GM12878 (cell line): Measurements from ENCODE around the gene ITCH. TPM values are rescaled to one million over a fixed set of nuclear protein-coding genes. Genes with fewer than 3 reads are reported as not detected.

Experiments used
- ATAC-seq: fragments of 200-7000 bp; cut with Tn5 transposase; 3 replicates; pipeline ENCODE4 v1.9.1; 2020; ENCODE audit warnings: mild to moderate bottlenecking, moderate library complexity
- BruUV-seq: library from RNA; stranded (reverse); fragments of 400-500 nt; replicated peaks from 2 replicates; lab custom pipeline; 2021; lab: Mats Ljungman, UMichigan
- CTCF ChIA-PET: fragments of 300-600 bp; sonication (Branson Sonifier 250); formaldehyde crosslinking; extraction: SDS; loops from one replicate; lab custom pipeline; 2021; ENCODE audit warnings: inconsistent platforms; lab: Yijun Ruan, JAX
- POLR2A ChIA-PET: fragments of 350-600 bp; formaldehyde crosslinking; extraction: SDS; loops from one replicate; lab custom pipeline; 2021; ENCODE audit warnings: inconsistent platforms; lab: Charles Lee
- RAD21 ChIA-PET: fragments of 300-600 bp; sonication (Branson Sonifier 250); formaldehyde crosslinking; loops from one replicate; lab custom pipeline; 2023; ENCODE audit warnings: antibody characterized with exemption; ENCODE audit not compliant: unreplicated experiment; lab: Charles Lee
- SMC1A ChIA-PET: fragments of 300-600 bp; sonication (Branson Sonifier 250); formaldehyde crosslinking; loops from one replicate; lab custom pipeline; 2023; ENCODE audit not compliant: unreplicated experiment, uncharacterized antibody; lab: Charles Lee
- DNase-seq: peaks from one replicate; pipeline ENCODE4 v3.0.0-alpha.2; 2011; ENCODE audit warnings: low read depth, low spot score
- FAIRE-seq: peaks from 3 replicates; lab custom pipeline; 2011; peaks lifted over from hg19 to GRCh38; lab: Jason Lieb, UNC
- H2AFZ ChIP-seq: 2 replicates; pipeline ENCODE4 v1.6.0; 2011; ENCODE audit warnings: low read depth, low read length, control low read depth; ENCODE audit not compliant: control insufficient read depth
- H3K27ac ChIP-seq: 2 replicates; pipeline ENCODE4 v1.5.1; 2011; ENCODE audit warnings: control low read depth; ENCODE audit not compliant: control insufficient read depth, insufficient read depth
- H3K27me3 ChIP-seq, 2 experiments: replicated peaks in 1 of 2; 2 replicates each; pipeline versions ENCODE4 v1.6.0 to v1.6.1; 2011; ENCODE audit warnings: low read length in 1 of 2; ENCODE audit not compliant: control insufficient read depth in 2 of 2, insufficient read depth in 2 of 2
- H3K36me3 ChIP-seq, 2 experiments: 2 replicates each; pipeline ENCODE4 v1.5.1; 2011; ENCODE audit warnings: low read length in 1 of 2; ENCODE audit not compliant: control insufficient read depth in 2 of 2, insufficient read depth in 2 of 2
- H3K4me1 ChIP-seq: 2 replicates; pipeline ENCODE4 v1.6.1; 2011; ENCODE audit warnings: mild to moderate bottlenecking, low read length, moderate library complexity, mixed read lengths; ENCODE audit not compliant: control insufficient read depth, insufficient read depth
- H3K4me2 ChIP-seq: 2 replicates; pipeline ENCODE4 v1.6.0; 2011; ENCODE audit warnings: control low read depth; ENCODE audit not compliant: control insufficient read depth, insufficient read depth
- H3K4me3 ChIP-seq: fragments of 200-600 bp; sonication (generic); 2 replicates; pipeline ENCODE4 v1.5.1; 2016
- H3K79me2 ChIP-seq: 2 replicates; pipeline ENCODE4 v1.6.0; 2011; ENCODE audit warnings: low read length; ENCODE audit not compliant: control insufficient read depth, insufficient read depth
- H3K9ac ChIP-seq: 2 replicates; pipeline ENCODE4 v1.8.0; 2011; ENCODE audit warnings: low read length, control low read depth, mixed read lengths; ENCODE audit not compliant: control insufficient read depth, insufficient read depth
- H3K9me3 ChIP-seq: replicated peaks from 3 replicates; pipeline ENCODE4 v1.5.1; 2011; ENCODE audit warnings: mild to moderate bottlenecking, low read length; ENCODE audit not compliant: control insufficient read depth, insufficient read depth
- H4K20me1 ChIP-seq: 2 replicates; pipeline ENCODE4 v1.6.0; 2011; ENCODE audit not compliant: control insufficient read depth, insufficient read depth
- ATF3 ChIP-seq: IDR thresholded peaks from 2 replicates; pipeline ENCODE4 v1.6.1; 2011; ENCODE audit warnings: low read depth, mild to moderate bottlenecking, low read length, moderate library complexity, borderline replicate concordance; ENCODE audit errors: extremely low read depth
- ATF7 ChIP-seq: fragments of 450-650 bp; IDR thresholded peaks from 2 replicates; pipeline ENCODE4 v1.6.1; 2016; ENCODE audit warnings: low read depth, mild to moderate bottlenecking
- BHLHE40 ChIP-seq, 2 experiments: fragments of 450-650 bp in 1 of 2; IDR thresholded peaks; 2 replicates each; pipeline ENCODE4 v1.6.1; 2011 to 2017; ENCODE audit warnings: low read depth in 2 of 2, borderline replicate concordance in 1 of 2, improper control_type of control experiment in 1 of 2, low read length in 1 of 2, mild to moderate bottlenecking in 1 of 2
- CBX3 ChIP-seq: fragments of 200-600 bp; sonication (generic); IDR thresholded peaks from 2 replicates; pipeline ENCODE4 v1.6.1; 2016; ENCODE audit warnings: low read depth, borderline replicate concordance
- DPF2 ChIP-seq: fragments of 450-650 bp; IDR thresholded peaks from 2 replicates; pipeline ENCODE4 v1.6.1; 2017; ENCODE audit warnings: mild to moderate bottlenecking
- EP300 ChIP-seq, 2 experiments: fragments of 150-350 bp in 1 of 2; IDR thresholded peaks; 2 replicates each; pipeline ENCODE4 v1.6.1; 2011 to 2012; ENCODE audit warnings: low read depth in 2 of 2, low read length in 2 of 2, borderline replicate concordance in 1 of 2, improper control_type of control experiment in 1 of 2, inconsistent platforms in 1 of 2; ENCODE audit not compliant: control insufficient read depth in 1 of 2
- ESRRA ChIP-seq: IDR thresholded peaks from 2 replicates; pipeline ENCODE4 v1.6.1; 2012; ENCODE audit warnings: mild to moderate bottlenecking, low read length, improper control_type of control experiment
- JUNB ChIP-seq: IDR thresholded peaks from 2 replicates; pipeline ENCODE4 v1.6.1; 2016; ENCODE audit warnings: antibody characterized with exemption, mild to moderate bottlenecking
- MAX ChIP-seq: IDR thresholded peaks from 2 replicates; pipeline ENCODE4 v1.6.1; 2012; ENCODE audit warnings: low read depth, low read length, improper control_type of control experiment
- MLLT1 ChIP-seq: fragments of 450-650 bp; IDR thresholded peaks from 2 replicates; pipeline ENCODE4 v1.6.1; 2016; ENCODE audit warnings: mild to moderate bottlenecking
- MYB ChIP-seq: fragments of 150-350 bp; IDR thresholded peaks from 2 replicates; pipeline ENCODE4 v1.6.1; 2014; ENCODE audit warnings: mild to moderate bottlenecking, low read depth, low read length, borderline replicate concordance
- NBN ChIP-seq: fragments of 450-650 bp; IDR thresholded peaks from 2 replicates; pipeline ENCODE4 v1.6.1; 2016
- NR2F1 ChIP-seq: fragments of 450-650 bp; conservative IDR thresholded peaks from 2 replicates; pipeline ENCODE4 v1.6.1; 2017; ENCODE audit warnings: mild to moderate bottlenecking
- POLR2AphosphoS2 ChIP-seq: IDR thresholded peaks from 2 replicates; pipeline ENCODE4 v1.6.1; 2011; ENCODE audit warnings: low read depth, mild to moderate bottlenecking, low read length, improper control_type of control experiment, moderate library complexity
- SPI1 ChIP-seq: IDR thresholded peaks from 2 replicates; pipeline ENCODE4 v1.6.1; 2011; ENCODE audit warnings: low read depth, mild to moderate bottlenecking, low read length, moderate library complexity, borderline replicate concordance; ENCODE audit not compliant: insufficient read depth
- WGBS: methylation state at CpG from one replicate; pipeline ENCODE4 v1.1.6; 2016; ENCODE audit warnings: low lambda C conversion rate; ENCODE audit not compliant: insufficient replicate concordance, insufficient coverage; ENCODE audit errors: missing lambda C conversion rate; 5-methylcytosine and 5-hydroxymethylcytosine counted together
- in situ Hi-C: fragments of 300-500 bp; cut with MboI; formaldehyde crosslinking; loops from 9 replicates; pipeline ENCODE4 v1.14.3; 2018; ENCODE audit warnings: mixed read lengths
- intact Hi-C: fragments of 100-400 bp; cut with micrococcal nuclease; formaldehyde crosslinking; loops from one replicate; pipeline ENCODE4 v1.14.2; 2022; ENCODE audit not compliant: unreplicated experiment
- polyA plus RNA-seq, 11 experiments: library from polyadenylated mRNA; depleted of rRNA in 4 of 11; unstranded in 6 of 11; stranded (reverse) in 5 of 11; fragments of >200 nt; fragmentation: Nextera tagmentation in 4 of 11; fragmentation: Illumina TruSeq in 1 of 11; extraction: Ambion mirVana in 4 of 11; extraction: Trizol in 1 of 11; gene quantifications; 1 replicate in 1 of 11; 2 replicates in 10 of 11; pipeline versions ENCODE4 v1.2.1 to v1.2.3, GENCODE V29; 2011 to 2016; ENCODE audit warnings: inconsistent platforms in 2 of 11, missing spikeins in 2 of 11, low read depth in 1 of 11
- total RNA-seq, 4 experiments: library from RNA; depleted of rRNA in 3 of 4; stranded (reverse); fragments of >200 nt in 3 of 4; fragmentation: Illumina TruSeq in 1 of 4; extraction: Trizol in 1 of 4; gene quantifications; 2 replicates each; pipeline versions ENCODE4 v1.2.1 to v1.2.3, GENCODE V29; 2013 to 2021

The ITCH gene
- total and polyA plus RNA-seq, 10 of the 15 experiments (the other 5 are each of a cell fraction or from before 2014, with no cell fraction given): 7.5 to 46.1 (median 21.5) TPM

DNA sequence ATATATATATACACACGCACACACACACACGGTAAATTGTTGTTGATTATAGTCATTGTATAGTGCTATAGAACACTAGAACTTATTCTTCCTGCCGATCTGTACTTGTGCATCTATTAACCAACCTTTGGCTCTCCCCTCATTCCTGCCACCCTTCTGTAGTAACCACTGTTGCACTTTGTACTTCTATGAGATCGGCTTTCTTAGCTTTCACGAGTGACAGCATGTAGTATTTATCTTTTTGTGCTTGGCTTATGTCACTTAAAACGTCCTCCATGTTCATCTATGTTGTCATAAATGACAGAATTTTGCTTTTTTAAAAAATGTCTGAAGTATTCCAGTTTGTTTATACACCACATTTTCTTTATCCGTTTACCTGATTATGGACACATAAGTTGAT lies 132.2 kb downstream of the ITCH start:
- no peaks in the 10 kb centered on the region for H3K79me2 ChIP-seq
- no peak for ATAC-seq
- TF ChIP-seq BHLHE40 (IDR thresholded peaks at IDR 0.05; ENCODE audit: borderline replicate concordance in 1 of 2, low read depth in 2 of 2, low read length in 1 of 2) (no peak), POLR2AphosphoS2 (no peak), CBX3 (no peak), NR2F1 (no peak)
- TF ChIP-seq, all 136 proteins: peak for 0
- WGBS: 93% methylated on average over 7 of the region's 7 CpGs
- ChIA-PET RAD21 (no interaction called here), SMC1A (no interaction called here), POLR2A (no interaction called here), CTCF (interaction anchor here (1.5 kb wide), 1 partner anchor 19 kb away, joined by 4 read pairs; no protein-coding TSS in a partner anchor)
- no TSS peak for BruUV-seq
- Histone ChIP-seq H3K9ac (no peak overlapping the region), H3K4me2 (no peak overlapping the region), H3K9me3 (no peaks in the 10 kb centered on the region; the same call in 1 of the 3 replicates), H3K27ac (no peak overlapping the region), H3K4me1 (no peaks in the 10 kb centered on the region), H4K20me1 (no peaks in the 10 kb centered on the region), H3K36me3 (peaks cover 0 to 17% of the 10 kb centered on the region in 2 experiments; a peak in 2 of 4 replicates), H3K27me3 (no peaks in the 10 kb centered on the region), H2AFZ (no peak overlapping the region), H3K4me3 (no peak overlapping the region)
- no peak for DNase-seq
- no peak for FAIRE-seq
- in situ Hi-C loops: no loop called here
- intact Hi-C loops: no loop called here

GRCh38 chr20:34495916-34496315 lies 132.8 kb downstream of the ITCH start:
- FAIRE-seq (no peak), DNase-seq (no peak), ATAC-seq (no peak)
- in situ Hi-C loops (no loop called here), intact Hi-C loops (no loop called here)
- Histone ChIP-seq H3K36me3 (peaks cover 0 to 13% of the 10 kb centered on the region in 2 experiments; a peak in 2 of 4 replicates), H2AFZ (no peak overlapping the region), H3K9me3 (no peaks in the 10 kb centered on the region; the same call in 1 of the 3 replicates), H3K4me1 (no peaks in the 10 kb centered on the region), H4K20me1 (no peaks in the 10 kb centered on the region), H3K4me3 (no peak overlapping the region), H3K79me2 (no peaks in the 10 kb centered on the region), H3K27ac (no peak overlapping the region), H3K27me3 (no peaks in the 10 kb centered on the region), H3K4me2 (no peak overlapping the region), H3K9ac (no peak overlapping the region)
- WGBS: 100% methylated on average over 1 of the region's 1 CpG
- no TSS peak for BruUV-seq
- RAD21 ChIA-PET: interaction anchor here (0.6 to 1.0 kb wide), 2 partner anchors 183 to 269 kb away, joined by 3 read pairs; no protein-coding TSS in a partner anchor
- POLR2A ChIA-PET: interaction anchor here (0.6 kb wide), 1 partner anchor 288 kb away, joined by 3 read pairs; no protein-coding TSS in a partner anchor
- CTCF ChIA-PET: interaction anchor here (1.5 kb wide), 1 partner anchor 19 kb away, joined by 4 read pairs; no protein-coding TSS in a partner anchor
- SMC1A ChIA-PET: interaction anchor here (0.6 kb wide), 1 partner anchor 735 kb away, joined by 3 read pairs; no protein-coding TSS in a partner anchor
- TF ChIP-seq MAX (no peak), MLLT1 (no peak), ESRRA (no peak), DPF2 (no peak), EP300 (IDR thresholded peaks at IDR 0.05; ENCODE audit: borderline replicate concordance in 1 of 2, control insufficient read depth in 1 of 2, low read depth in 2 of 2, low read length in 2 of 2) (no peak), MYB (no peak), NBN (no peak), SPI1 (no peak), ATF3 (no peak), ATF7 (no peak), JUNB (no peak)
